Stimulated activated CD8-positive, alpha-beta memory T cell treated with anti-CD3 and anti-CD28 coated beads, Interleukin-12 subunit alpha, Interleukin-12 subunit beta, amount 100 ng/mL, for 24 hours (primary cell): ENCODE measurements around the gene TMEM248.
"Not testable (repeated sequence)": the region's sequence is repeated elsewhere in the genome, so short reads cannot be mapped to it uniquely, and the experiment has no call there.

Source experiments
- DNase-seq: peaks from one replicate; pipeline ENCODE4 v3.0.0-alpha.2; 2020; ENCODE audit errors: extremely low read depth

TMEM248 gene

GRCh38 chr7:67000601-67001258, 79.7 kb downstream of the TMEM248 start:
- DNase-seq: not testable (repeated sequence)

DNA sequence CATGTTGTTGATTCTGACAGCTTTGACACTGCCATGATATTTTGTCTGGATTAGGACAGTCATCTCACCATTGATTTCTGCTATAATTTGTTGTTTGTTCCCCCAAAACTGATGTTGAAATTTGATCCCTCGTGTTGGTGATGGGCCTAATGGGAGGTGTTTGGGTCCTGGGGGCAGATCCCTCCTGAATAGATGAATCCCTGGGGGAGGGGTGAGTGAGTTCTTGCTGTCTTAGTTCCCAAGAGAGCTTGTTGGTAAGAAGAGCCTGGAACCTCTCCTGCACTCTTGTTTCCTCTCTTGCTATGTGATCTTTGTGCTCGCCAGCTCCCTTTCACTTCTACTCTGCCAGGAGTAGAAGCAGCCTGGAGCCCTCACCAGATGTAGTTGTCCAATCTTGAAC, 83.1 kb downstream of the TMEM248 start:
- not testable (repeated sequence) for DNase-seq

DNA sequence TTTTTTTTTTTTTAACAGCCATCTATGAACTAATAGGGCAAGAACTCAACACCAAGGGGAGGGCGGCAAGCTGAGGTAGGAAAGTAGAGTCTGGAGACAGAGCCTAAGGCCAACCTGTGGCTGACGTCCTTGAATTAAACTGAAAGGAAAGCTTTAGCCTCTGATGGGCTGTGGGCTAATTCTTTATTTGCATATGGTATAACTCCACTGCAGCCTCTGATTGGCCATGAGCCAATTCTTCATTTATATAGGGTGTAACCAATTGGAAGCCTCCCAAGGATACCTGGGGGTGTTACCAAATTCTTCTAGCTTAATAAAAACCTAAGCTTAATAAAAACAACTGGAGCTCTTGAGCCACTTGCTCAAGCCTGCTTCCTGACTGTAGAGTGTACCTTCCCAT, 85.9 kb downstream of the TMEM248 start:
- DNase-seq: no peak
